NCI-H2081 (cell line): ENCODE results near the gene TRAF2.
A peak's percentile ranks its signal among the peaks of the same experiment; 100 is the strongest.

Source experiments
- DNase-seq, 2 experiments: peaks; one replicate each; lab custom pipeline; 2025; lab: John Stamatoyannopoulos, UW

TRAF2 gene

DNA sequence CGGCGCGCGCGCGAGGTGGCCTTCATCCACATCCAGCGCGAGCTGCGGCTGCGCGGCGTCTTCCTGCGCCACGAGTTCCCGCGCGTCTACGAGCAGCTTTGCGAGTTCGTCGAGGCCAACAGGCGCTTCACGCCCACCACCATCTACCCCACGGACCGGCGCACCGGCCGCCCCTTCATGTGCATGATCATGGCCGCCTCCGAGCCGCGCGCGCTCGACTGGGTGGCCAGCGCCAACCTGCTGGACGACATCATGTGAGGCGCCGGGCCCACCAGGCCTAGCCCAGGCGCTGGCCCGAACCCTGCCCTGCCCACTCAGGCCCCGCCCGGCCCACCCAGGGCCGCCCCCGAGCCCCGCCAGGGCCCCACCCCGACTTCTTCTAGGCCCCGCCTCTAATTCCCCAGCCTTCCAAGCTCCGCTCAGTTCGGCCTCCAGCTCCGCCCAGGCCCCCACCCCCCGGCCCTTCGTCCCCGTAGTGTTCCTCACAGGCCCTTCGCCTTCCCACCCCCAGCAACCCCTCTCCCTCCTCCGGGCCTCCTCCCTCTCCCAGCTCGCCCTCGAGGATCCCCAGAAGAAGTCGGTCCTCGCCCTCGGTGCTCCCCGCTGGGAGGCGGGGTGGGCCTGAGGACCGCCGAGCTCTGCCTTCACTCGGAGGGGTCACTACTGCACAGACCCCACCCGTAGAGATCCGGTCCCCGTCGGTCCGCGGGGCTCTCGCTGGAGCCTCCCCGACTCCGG, 39.1 kb upstream of the TRAF2 start:
- DNase-seq = no peak

DNA sequence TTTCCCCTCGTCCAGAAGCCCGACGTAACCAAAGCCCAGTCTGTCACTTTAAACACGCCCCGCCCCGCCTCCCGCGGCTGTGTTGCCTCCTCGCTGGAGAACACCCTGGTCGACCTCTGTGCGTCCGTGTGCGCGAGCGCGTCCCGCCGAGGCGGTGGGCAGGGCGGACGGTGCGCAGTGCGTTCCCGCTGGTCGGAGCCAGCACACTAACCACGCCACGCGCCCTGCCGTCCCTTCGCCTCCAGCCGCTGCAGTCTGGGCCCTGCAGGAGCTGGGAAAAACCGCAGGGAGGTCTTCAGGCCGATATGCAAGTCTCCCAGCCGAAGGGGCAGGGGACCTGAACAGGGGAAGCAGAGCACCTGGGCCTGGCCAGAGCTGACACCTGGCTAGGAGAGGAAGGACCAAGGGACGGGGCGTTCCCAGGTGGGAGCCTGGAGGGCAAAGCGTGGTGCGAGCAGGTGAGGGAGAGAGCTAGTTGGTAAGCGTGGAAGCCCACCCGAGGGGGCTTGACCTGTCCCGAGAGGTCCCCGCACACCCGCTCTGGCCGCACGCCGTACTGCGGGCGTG, 38.4 kb upstream of the TRAF2 start:
- DNase-seq = peak; percentile 41 to 72

- DNase-seq = peak; percentile 22 to 58
These were observed 37.8 kb upstream of the TRAF2 start for GRCh38 chr9:136848393-136849037.

- peak; percentile 98 to 99 for DNase-seq
These were observed 37.0 kb upstream of the TRAF2 start, which contains the start of gene PHPT1 for GRCh38 chr9:136849038-136849959. Gene PHPT1 (plus strand): TSS chr9:136849409. CDS start chr9:136849431, 22 bp downstream.

GRCh38 chr9:136849960-136850865, 36.1 kb upstream of the TRAF2 start:
- no peak for DNase-seq

DNA sequence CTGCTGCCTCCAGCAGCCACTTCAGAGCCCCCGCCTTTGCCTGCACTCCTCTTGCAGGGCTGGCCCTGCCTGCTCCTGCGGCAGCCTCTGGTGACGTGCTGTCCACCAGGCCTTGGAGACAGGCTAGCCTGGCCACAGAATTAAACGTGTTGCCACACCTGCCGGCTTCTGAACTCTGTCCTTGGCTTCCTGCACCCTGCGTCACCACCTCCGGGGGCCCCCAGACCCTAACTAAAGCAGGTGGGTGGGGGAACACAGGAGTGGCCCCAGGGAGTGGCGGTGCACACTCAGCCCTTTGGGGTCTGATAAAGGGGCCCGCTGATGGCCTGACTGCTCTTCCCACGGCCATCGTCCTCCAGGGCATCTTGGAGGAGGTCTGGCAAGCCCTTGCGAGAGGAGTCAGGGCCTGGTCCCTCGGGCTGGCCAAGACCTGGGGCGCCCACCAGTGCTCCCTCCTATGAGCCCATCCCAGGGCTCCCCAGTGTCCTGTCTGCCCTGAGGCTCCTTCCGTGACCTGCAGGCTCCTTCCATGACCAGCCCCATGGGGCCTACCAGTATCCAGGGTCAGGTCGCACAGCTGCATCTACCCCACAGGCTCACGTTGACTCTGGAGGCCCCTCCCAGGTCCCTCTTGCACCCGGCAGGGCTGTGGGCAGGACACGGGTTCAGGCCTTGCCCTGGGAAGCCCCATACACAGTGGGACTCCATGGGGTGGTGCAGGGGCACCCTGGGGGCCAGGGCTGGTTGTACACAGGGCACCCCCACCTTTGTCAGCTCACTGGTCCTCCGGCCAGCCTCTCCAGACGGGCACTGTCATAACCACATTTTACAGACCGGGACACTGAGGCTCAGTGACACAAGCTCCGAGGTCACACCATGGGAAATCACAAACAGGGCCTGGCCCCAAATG, 35.2 kb upstream of the TRAF2 start:
- no peak for DNase-seq

DNA sequence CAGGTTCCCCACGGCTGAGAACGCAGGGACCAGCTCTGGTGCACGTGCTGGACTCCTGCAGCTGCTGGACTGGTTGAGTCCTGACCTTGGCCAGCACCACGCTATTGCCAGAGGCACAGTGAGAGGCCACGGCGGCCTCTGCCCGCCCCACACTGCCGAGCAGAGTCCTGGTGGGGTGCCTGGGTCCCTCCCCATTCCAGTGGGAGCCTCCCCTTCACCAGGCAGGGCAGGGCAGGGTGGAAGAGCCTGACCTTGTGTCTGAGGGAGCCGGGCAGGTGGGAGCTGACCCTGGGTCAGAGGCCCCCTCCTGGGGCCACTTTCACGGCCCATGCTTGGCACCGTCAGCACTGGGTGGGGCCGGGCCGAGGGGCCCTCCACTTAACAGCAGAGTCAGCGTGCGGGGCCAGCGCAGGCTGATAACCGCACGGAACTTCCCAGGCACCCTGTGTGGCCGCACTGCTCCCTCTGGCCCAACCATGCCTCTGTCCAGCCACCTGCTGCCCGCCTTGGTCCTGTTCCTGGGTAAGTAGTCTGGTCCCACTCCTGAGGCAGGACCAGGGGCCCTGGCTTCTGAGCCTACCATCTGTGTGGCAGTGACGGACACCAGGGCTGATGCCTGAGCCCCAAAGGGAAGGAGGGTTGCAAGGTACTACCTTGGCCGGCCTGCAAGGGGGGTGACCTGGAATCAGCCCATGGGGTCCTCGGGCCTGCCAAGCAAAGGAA, 34.2 kb upstream of the TRAF2 start, which contains the start of gene MAMDC4:
Gene MAMDC4 (plus strand): TSS at position 406 of the 723 bp plus-strand sequence. CDS start 71 bp downstream, at position 477.
- no peak for DNase-seq

GRCh38 chr9:136852664-136853595, 33.4 kb upstream of the TRAF2 start:
- no peak for DNase-seq

DNA sequence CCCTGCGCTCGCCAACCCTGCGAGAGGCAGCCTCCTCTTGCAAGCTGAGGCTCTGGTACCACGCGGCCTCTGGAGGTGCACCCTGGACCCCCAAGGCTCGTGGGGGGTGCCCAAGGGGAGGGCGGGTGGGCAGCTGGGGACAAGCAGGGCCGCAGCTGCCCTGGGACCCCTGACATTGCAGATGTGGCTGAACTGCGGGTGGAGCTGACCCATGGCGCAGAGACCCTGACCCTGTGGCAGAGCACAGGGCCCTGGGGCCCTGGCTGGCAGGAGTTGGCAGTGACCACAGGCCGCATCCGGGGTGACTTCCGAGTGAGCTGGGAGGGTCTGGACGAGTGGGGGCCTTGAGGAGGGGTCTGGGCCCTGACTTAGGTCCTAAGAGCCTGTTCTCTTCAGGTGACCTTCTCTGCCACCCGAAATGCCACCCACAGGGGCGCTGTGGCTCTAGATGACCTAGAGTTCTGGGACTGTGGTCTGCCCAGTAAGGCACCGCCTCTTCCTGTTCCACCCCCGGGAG, 32.7 kb upstream of the TRAF2 start:
- no peak for DNase-seq

DNA sequence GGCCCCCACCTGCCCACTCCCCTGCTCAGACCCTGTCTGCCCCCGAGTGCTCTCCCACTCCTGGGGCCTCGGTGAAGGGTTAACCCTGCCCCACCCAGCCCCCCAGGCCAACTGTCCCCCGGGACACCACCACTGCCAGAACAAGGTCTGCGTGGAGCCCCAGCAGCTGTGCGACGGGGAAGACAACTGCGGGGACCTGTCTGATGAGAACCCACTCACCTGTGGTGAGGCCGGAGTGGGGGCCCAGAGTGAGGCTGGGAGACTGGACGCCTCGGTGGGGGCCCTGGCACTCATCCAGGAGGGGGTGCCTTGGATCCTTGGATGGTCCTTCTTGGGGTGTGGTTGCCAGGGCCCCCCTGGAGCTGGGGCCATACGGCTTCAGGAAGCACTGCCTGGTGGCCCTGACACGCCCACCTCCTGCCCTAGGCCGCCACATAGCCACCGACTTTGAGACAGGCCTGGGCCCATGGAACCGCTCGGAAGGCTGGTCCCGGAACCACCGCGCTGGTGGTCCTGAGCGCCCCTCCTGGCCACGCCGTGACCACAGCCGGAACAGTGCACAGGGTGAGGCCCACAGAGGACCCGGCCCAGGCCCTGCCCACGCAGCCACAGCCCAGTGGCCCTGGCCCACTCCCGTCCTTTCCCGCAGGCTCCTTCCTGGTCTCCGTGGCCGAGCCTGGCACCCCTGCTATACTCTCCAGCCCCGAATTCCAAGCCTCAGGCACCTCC, 32.0 kb upstream of the TRAF2 start:
- DNase-seq = no peak

- DNase-seq = no peak
These were observed 31.4 kb upstream of the TRAF2 start for GRCh38 chr9:136854842-136855460.

GRCh38 chr9:136855461-136856078, 30.7 kb upstream of the TRAF2 start:
- DNase-seq = no peak

GRCh38 chr9:136856079-136856476, 30.2 kb upstream of the TRAF2 start:
- no peak for DNase-seq

- DNase-seq = no peak
These were observed 29.7 kb upstream of the TRAF2 start for GRCh38 chr9:136856541-136857141.

DNA sequence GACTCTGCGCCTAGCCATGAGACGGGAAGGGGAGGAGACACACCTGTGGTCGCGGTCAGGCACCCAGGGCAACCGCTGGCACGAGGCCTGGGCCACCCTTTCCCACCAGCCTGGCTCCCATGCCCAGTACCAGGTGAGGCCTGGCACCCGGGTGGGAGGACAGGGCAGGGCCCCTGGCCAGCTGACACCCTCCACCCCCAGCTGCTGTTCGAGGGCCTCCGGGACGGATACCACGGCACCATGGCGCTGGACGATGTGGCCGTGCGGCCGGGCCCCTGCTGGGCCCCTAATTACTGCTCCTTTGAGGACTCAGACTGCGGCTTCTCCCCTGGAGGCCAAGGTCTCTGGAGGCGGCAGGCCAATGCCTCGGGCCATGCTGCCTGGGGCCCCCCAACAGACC, 29.1 kb upstream of the TRAF2 start:
- DNase-seq = no peak
